Fibroblast of lung (primary cell): ENCODE results near the gene SDK1. TPM values are rescaled to one million over a fixed set of nuclear protein-coding genes. Genes with fewer than 3 reads are reported as not detected.

Experiments
- DNase-seq, 2 donors: peaks; one replicate each; pipeline versions ENCODE4 v3.0.0 to v3.0.0-alpha.2; 2010; ENCODE audit warnings: low read depth in 2 of 2
- H2AFZ ChIP-seq: 2 replicates; pipeline ENCODE4 v1.5.1; 2012; ENCODE audit warnings: low read length, control low read depth, inconsistent platforms
- H3K27ac ChIP-seq: 2 replicates; pipeline ENCODE4 v1.5.1; 2011; ENCODE audit warnings: low read length, control low read depth; ENCODE audit not compliant: insufficient read depth
- H3K27me3 ChIP-seq: 2 replicates; pipeline ENCODE4 v1.5.1; 2011; ENCODE audit warnings: mild to moderate bottlenecking, low read length; ENCODE audit not compliant: control insufficient read depth, insufficient read depth
- H3K36me3 ChIP-seq: 2 replicates; pipeline ENCODE4 v1.5.1; 2011; ENCODE audit warnings: low read length; ENCODE audit not compliant: control insufficient read depth, insufficient read depth
- H3K4me1 ChIP-seq: 2 replicates; pipeline ENCODE4 v1.5.1; 2011; ENCODE audit warnings: low read length; ENCODE audit not compliant: control insufficient read depth, insufficient read depth; ENCODE audit errors: extremely low read depth
- H3K4me2 ChIP-seq: 2 replicates; pipeline ENCODE4 v1.5.1; 2011; ENCODE audit warnings: low read length, control low read depth; ENCODE audit not compliant: insufficient read depth; ENCODE audit errors: extremely low read depth
- H3K4me3 ChIP-seq, 4 experiments: fragments of 200-600 bp in 1 of 4; sonication (generic) in 1 of 4; replicated peaks in 1 of 4; 2 replicates each; pipeline ENCODE4 v1.5.1; 2011 to 2016; ENCODE audit warnings: low read length in 4 of 4, low read depth in 3 of 4, mild to moderate bottlenecking in 3 of 4, control low read depth in 2 of 4, inconsistent platforms in 1 of 4, mixed read lengths in 1 of 4; ENCODE audit not compliant: insufficient read depth in 1 of 4; ENCODE audit errors: control extremely low read depth in 1 of 4
- H3K79me2 ChIP-seq: 2 replicates; pipeline ENCODE4 v1.5.1; 2012; ENCODE audit warnings: mild to moderate bottlenecking, low read length, inconsistent platforms; ENCODE audit not compliant: control insufficient read depth, insufficient read depth
- H3K9ac ChIP-seq: 2 replicates; pipeline ENCODE4 v1.5.1; 2011; ENCODE audit warnings: mild to moderate bottlenecking, low read length, control low read depth; ENCODE audit not compliant: insufficient read depth
- H3K9me3 ChIP-seq: 2 replicates; pipeline ENCODE4 v1.5.1; 2012; ENCODE audit warnings: low read depth, low read length; ENCODE audit not compliant: control insufficient read depth, insufficient read depth
- H4K20me1 ChIP-seq: 2 replicates; pipeline ENCODE4 v1.5.1; 2011; ENCODE audit warnings: low read length; ENCODE audit not compliant: control insufficient read depth, insufficient read depth; ENCODE audit errors: extremely low read depth
- CTCF ChIP-seq, 2 donors: IDR thresholded peaks in 1 of 2; conservative IDR thresholded peaks in 1 of 2; 1 replicate in 1 of 2; 2 replicates in 1 of 2; pipeline ENCODE4 v1.5.1; 2011 to 2012; ENCODE audit warnings: low read length in 2 of 2, control low read depth in 1 of 2, inconsistent platforms in 1 of 2, low read depth in 1 of 2, mild to moderate bottlenecking in 1 of 2
- EZH2 ChIP-seq: IDR thresholded peaks from 2 replicates; pipeline ENCODE4 v1.5.1; 2012; ENCODE audit warnings: low read length, control low read depth, mild to moderate bottlenecking; ENCODE audit errors: missing control alignments
- polyA plus RNA-seq, 2 donors: library from polyadenylated mRNA; depleted of rRNA in 1 of 2; stranded (reverse) in 1 of 2; unstranded in 1 of 2; fragments of >200 nt; gene quantifications; 2 replicates each; pipeline ENCODE4 v1.2.1, GENCODE V29; 2011 to 2012; ENCODE audit warnings: missing spikeins in 1 of 2
- total RNA-seq: library from RNA; depleted of rRNA; stranded (reverse); fragments of >200 nt; gene quantifications from 2 replicates; pipeline ENCODE4 v1.2.1, GENCODE V29; 2014

Gene SDK1
- total and polyA plus RNA-seq, 2 donors (not counting 1 experiment from before 2014, with no cell fraction given) = 1.0 to 8.6 TPM

GRCh38 chr7:3332308-3332707 is 31.3 kb downstream of the SDK1 start:
- no peak overlapping the region for H3K9ac ChIP-seq
- no peak overlapping the region for H3K27ac ChIP-seq
- no peaks in the 10 kb centered on the region for H3K4me1 ChIP-seq
- no peak overlapping the region for H2AFZ ChIP-seq
- no peak overlapping the region for H3K4me2 ChIP-seq
- no peaks in the 10 kb centered on the region for H3K79me2 ChIP-seq
- H3K36me3 ChIP-seq = no peaks in the 10 kb centered on the region
- no peak overlapping the region for H3K4me3 ChIP-seq
- H3K9me3 ChIP-seq = no peaks in the 10 kb centered on the region
- no peaks in the 10 kb centered on the region for H3K27me3 ChIP-seq
- peak in 1 of 2 donors; percentile 53 for DNase-seq
- no peaks in the 10 kb centered on the region for H4K20me1 ChIP-seq
- TF ChIP-seq CTCF (conservative IDR thresholded peaks at IDR 0.05 in 1 of 2, IDR thresholded peaks at IDR 0.05 in 1 of 2; ENCODE audit: low read depth in 1 of 2, low read length in 2 of 2) (no peak), EZH2 (no peak)

GRCh38 chr7:3333861-3334260 is 32.8 kb downstream of the SDK1 start:
- H3K36me3 ChIP-seq = no peaks in the 10 kb centered on the region
- TF ChIP-seq EZH2 (no peak), CTCF (conservative IDR thresholded peaks at IDR 0.05 in 1 of 2, IDR thresholded peaks at IDR 0.05 in 1 of 2; ENCODE audit: low read depth in 1 of 2, low read length in 2 of 2) (no peak)
- H2AFZ ChIP-seq = no peak overlapping the region
- H3K4me3 ChIP-seq = no peak overlapping the region
- H3K4me2 ChIP-seq = no peak overlapping the region
- no peaks in the 10 kb centered on the region for H4K20me1 ChIP-seq
- no peak overlapping the region for H3K9ac ChIP-seq
- no peak overlapping the region for H3K27ac ChIP-seq
- DNase-seq = no peak
- H3K9me3 ChIP-seq = no peaks in the 10 kb centered on the region
- H3K27me3 ChIP-seq = no peaks in the 10 kb centered on the region
- no peaks in the 10 kb centered on the region for H3K79me2 ChIP-seq
- no peaks in the 10 kb centered on the region for H3K4me1 ChIP-seq

GRCh38 chr7:3336042-3336665 is 35.1 kb downstream of the SDK1 start:
- Histone ChIP-seq H3K9ac (no peak overlapping the region), H3K27me3 (no peaks in the 10 kb centered on the region), H3K4me1 (no peaks in the 10 kb centered on the region), H3K79me2 (no peaks in the 10 kb centered on the region), H3K9me3 (no peaks in the 10 kb centered on the region), H2AFZ (no peak overlapping the region), H4K20me1 (no peaks in the 10 kb centered on the region), H3K4me2 (no peak overlapping the region), H3K4me3 (no peak overlapping the region), H3K36me3 (no peaks in the 10 kb centered on the region), H3K27ac (no peak overlapping the region)
- no peak for TF ChIP-seq CTCF (conservative IDR thresholded peaks at IDR 0.05 in 1 of 2, IDR thresholded peaks at IDR 0.05 in 1 of 2; ENCODE audit: low read depth in 1 of 2, low read length in 2 of 2)
- TF ChIP-seq EZH2 = no peak
- DNase-seq = no peak
